ENCODE measurements around the gene RAD51C.

RAD51C gene

GRCh38 chr17:58779446-58779845 is 87.0 kb downstream of the RAD51C start:
- no peak for DNase-seq (ENCODE audit: low read depth)
- no peak for TF ChIP-seq CTCF (conservative IDR thresholded peaks at IDR 0.05; ENCODE audit: low read depth, low read length)
- no peak overlapping the region for H3K4me3 ChIP-seq (ENCODE audit: low read depth, low read length)

GRCh38 chr17:58783380-58783779 is 91.0 kb downstream of the RAD51C start:
- H3K4me3 ChIP-seq (ENCODE audit: low read depth, low read length): no peak overlapping the region
- no peak for TF ChIP-seq CTCF (conservative IDR thresholded peaks at IDR 0.05; ENCODE audit: low read depth, low read length)
- no peak for DNase-seq (ENCODE audit: low read depth)

- no peak for DNase-seq (ENCODE audit: low read depth)
- TF ChIP-seq CTCF (conservative IDR thresholded peaks at IDR 0.05; ENCODE audit: low read depth, low read length): no peak
- no peak overlapping the region for H3K4me3 ChIP-seq (ENCODE audit: low read depth, low read length)
These were observed 92.7 kb downstream of the RAD51C start for GRCh38 chr17:58785097-58785496.
